HUDEP-2 (cell line): ENCODE results near the gene CTRL.
"Not testable (repeated sequence)": the region's sequence is repeated elsewhere in the genome, so short reads cannot be mapped to it uniquely, and the experiment has no call there.

Source experiments
- DNase-seq, 76 experiments: peaks; one replicate each; lab custom pipeline; 2025; ENCODE audit not compliant: unreplicated experiment in 76 of 76; lab: John Stamatoyannopoulos, UW

Gene CTRL

DNA sequence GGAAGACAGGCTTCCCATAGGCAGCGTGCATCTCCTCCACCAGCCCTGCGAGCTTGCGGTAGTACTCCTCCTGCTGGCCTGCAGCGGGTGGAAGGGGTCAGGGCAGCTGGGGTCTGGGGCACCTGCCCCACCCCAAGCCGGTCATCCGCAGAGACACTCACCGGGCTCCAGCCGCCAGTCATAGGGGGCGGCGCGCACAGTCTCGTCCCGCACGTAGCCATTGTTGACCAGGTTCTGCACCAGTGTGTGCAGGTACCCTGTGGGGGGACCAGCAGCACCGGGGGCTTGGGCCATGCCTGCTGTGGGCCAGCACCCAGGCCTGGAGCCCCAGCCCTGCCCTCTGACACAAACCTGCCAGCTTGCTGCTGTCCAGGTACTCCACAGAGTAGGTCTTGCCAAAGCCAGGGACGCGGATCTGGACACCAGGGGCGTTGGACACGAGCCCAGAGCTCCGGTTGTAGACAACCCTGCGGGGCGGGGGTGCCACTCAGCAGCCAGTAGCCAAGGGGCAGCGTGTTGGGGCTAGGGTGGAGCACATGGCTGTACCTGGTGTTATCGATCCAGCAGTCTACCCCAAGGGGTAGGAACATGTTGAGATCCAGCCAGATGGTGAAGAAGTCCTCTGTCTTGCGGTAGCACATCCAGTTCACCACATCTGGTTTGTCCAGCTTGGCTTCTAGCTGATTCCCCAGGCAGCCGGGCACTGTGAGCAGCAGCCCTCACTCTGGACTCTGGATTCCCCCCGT lies 11.0 kb upstream of the CTRL start:
- no peak for DNase-seq

DNA sequence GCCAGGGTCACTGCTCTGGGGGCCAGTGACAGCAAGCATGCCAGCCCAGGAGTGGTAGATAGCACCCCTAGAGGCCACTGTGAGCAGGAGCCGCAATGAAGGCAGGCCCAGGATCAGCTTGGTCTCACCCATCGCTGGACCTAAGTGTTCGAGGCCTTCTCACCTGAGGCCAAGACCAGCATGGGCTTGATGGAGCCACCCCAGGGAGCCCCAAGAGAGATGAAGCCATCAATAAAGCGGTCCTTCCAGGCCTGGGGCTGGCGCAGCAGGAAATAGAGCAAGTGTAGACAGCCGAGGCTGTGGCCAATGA lies 10.5 kb upstream of the CTRL start:
- DNase-seq = peak in 36 of 76 experiments; percentile 10 to 65 (median 28)

DNA sequence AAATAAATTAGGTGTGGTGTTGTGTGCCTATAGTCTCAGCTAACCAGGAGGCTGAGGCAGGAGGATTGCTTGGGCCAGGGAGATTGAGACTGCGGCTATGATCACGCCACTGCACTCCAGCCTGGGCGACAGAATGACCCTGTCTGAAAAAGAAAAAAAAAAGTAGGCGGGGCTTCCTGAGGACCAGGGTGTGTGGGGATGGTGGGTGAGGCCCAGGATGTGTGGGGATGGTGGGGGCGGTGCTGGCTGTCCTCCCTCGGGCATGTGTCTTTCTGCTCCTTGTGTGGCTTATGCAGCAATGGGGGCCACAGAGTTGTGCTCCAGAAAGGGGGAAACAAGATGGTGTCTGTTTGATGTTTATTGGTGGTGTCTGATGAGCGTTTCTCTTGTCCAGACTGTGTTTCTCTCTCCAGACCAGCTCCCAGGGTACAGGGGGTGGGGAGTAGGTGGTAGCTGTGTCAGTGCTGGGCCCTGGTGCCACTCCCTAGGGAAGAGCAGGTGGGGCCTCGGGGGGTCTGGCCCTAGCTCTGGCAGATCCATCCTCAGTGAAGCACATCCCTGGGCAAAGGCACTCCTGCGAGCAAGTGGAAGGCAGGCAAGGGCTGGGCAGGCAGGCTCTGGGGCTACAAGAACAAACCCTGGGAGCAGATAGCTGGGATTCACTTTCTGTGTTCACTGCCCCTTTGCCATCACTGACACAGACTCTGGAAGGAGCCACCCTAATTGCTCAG lies 10.0 kb upstream of the CTRL start:
- peak in 10 of 76 experiments; percentile 9 to 41 (median 18) for DNase-seq

- DNase-seq = peak in 22 of 76 experiments; percentile 6 to 48 (median 24)
Observed at GRCh38 chr16:67940446-67941089, 8.9 kb upstream of the CTRL start.

- peak in 3 of 76 experiments; percentile 11 to 25 (median 14) for DNase-seq
Observed at GRCh38 chr16:67939507-67940445, 8.1 kb upstream of the CTRL start.

GRCh38 chr16:67937713-67938112 lies 6.1 kb upstream of the CTRL start:
- DNase-seq = not testable (repeated sequence)

GRCh38 chr16:67936880-67937605 lies 5.4 kb upstream of the CTRL start:
- DNase-seq = peak in 19 of 76 experiments; percentile 16 to 54 (median 33)

- peak in 27 of 76 experiments; percentile 5 to 59 (median 37) for DNase-seq
Observed at GRCh38 chr16:67936124-67936879, 4.6 kb upstream of the CTRL start, which contains the start of gene PSMB10. Gene PSMB10 (minus strand): TSS chr16:67936850. CDS start chr16:67936749, 101 bp downstream.

DNA sequence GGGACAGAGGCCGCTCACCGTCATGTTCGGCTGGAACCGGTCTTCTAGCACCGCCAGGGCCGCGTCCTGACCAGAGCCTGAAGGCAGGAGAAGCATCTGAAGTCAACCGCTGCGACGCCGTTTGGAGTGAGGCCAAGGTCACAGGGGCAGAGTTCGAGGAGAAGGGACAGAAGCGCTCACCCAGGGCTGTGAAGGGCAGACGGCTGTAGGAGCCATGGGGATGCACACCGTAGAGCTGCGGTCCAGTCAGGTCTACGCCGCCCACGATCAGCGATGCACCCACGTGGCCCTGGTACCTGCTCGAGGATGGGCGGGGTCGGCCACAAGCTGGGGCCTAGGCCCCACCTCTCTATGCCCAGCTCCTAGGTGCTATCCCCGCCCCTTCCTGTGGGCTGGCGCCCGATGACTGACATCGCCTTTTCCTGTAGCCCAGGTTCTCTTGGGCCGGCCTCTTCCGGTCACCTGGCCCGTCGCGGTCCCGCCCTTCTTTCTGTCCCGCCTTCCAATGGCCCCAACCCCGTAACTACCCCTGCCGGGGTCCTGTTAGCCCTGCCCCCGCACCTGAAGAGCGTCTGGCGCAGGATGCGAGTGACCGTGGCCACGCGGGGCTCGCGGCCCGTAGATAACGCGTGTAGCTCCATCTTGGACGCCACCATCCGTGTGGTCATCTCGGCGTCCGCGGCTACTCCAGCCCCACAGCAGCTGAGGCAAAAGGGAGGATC lies 3.9 kb upstream of the CTRL start:
- peak in 74 of 76 experiments; percentile 64 to 97 (median 92) for DNase-seq

DNA sequence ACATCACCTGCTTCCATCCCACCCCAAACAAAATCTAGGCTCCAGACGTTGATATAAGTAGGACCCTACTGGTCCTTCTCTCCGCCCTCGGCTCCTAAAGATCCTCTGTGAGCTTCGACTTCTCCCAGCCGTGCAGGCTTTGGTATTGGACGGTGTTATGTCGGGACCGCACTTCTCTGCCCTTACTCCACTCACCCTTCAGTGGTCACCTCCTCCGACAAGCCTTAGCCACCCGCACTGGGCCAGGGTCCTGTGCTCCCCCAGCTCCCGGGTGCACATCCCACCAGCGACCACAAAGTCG lies 3.4 kb upstream of the CTRL start:
- DNase-seq = peak in 1 of 76 experiments; percentile 42

GRCh38 chr16:67934306-67935100 lies 2.8 kb upstream of the CTRL start:
- no peak for DNase-seq

DNA sequence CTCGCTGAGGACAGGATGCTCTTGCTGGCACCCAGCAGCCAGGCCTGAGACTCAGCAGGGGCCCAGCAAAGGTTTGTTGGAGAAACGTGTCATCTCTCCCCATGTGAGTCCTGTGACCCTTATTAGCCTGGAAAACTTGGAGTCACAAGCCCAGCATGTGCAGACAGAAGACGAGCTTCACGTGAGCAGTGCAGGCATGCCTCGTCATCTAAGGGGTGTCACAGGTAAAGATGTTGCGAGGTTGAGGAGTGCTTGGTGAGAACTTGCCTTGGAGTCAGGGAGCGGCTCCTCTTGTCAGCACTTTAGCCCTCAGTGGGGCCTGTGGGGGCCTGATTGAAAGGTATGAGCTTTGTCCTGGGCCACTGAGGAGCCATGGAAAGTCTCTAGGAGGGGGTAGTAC lies 2.1 kb upstream of the CTRL start:
- no peak for DNase-seq

DNA sequence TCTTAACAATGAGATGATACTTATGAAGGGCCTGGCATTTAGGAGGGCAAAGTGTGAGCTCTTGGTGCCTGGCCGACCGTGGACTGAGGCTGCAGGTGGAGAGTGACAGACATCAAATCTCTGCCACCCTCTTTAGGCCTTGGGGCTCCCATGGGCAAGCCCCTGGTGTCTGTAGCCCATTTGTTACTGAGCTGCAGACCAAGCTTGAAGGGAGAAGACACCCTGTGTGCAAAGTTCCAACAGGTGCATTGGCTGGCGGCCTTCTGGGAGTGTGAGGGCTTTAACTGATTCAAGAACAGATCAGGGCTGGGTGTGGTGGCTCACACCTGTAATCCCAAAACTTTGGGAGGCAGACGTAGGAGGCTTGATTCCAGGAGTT lies 789 bp upstream of the CTRL start:
- no peak for DNase-seq

DNA sequence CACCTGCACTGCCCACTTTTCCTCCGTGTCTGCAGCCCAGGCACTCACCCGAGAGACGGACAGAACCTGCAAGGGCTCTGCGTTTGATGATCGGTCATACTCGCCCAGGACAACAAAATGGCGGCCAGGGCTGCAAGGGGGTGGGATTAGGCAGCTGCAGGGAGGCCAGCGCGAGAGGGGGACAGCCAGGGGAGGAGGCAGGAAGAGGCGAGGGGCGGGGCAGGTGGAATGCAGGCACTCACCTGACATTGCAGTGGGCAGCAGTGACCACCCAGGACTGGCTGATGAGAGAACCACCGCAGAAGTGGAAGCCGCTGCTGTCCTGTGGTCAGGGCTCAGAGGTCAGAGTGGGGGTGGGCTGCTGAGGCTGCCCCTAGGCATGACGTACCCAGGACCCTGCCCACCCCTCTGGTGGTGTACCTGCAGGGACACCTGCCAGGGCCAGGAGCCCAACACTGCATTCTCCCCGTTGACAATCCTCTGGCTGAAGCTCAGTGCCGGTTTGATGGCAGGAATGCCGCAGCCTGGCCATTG lies 917 bp downstream of the CTRL start:
- DNase-seq = no peak

DNA sequence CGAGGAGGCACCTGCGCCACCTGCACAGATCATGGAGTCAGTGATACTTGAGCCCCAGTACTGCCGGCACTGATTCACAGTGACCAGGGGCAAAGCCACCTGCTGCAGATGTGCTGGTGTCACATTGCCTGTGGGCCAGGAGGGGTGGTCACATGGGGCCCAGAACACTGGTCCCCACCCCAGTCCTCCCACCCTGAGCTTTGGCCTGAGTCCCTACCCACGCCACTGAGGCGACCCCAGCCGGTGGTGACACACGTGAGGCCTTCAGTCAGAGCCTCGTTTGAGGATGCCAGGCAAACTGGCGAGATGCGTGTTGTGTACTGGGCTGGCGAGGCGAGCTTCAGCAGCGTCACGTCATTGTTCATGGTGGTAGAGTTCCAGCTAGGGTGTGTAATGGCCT lies 1.5 kb downstream of the CTRL start:
- no peak for DNase-seq

- peak in 62 of 76 experiments; percentile 8 to 74 (median 48) for DNase-seq
Observed at GRCh38 chr16:67928561-67929364, 2.9 kb downstream of the CTRL start.

DNA sequence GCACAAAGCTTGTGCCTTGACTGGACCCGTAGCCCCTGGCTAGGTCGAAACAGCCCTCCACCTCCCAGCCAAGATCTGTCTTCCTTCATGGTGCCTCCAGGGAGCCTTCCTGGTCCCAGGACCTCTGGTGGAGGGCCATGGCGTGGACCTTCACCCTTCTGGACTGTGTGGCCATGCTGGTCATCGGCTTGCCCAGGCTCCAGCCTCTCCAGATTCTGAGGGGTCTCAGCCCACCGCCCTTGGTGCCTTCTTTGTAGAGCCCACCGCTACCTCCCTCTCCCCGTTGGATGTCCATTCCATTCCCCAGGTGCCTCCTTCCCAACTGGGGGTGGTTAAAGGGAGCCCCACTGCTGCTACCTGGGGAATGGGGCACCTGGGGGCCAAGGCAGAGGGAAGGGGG lies 3.5 kb downstream of the CTRL start:
- DNase-seq = no peak
